ENCODE measurements around the gene AKAP6. TPM values are rescaled to one million over a fixed set of nuclear protein-coding genes. Genes with fewer than 3 reads are reported as not detected.

AKAP6 gene
- total RNA-seq, 1 experiment from 2014 or later, result 1.1 TPM

DNA sequence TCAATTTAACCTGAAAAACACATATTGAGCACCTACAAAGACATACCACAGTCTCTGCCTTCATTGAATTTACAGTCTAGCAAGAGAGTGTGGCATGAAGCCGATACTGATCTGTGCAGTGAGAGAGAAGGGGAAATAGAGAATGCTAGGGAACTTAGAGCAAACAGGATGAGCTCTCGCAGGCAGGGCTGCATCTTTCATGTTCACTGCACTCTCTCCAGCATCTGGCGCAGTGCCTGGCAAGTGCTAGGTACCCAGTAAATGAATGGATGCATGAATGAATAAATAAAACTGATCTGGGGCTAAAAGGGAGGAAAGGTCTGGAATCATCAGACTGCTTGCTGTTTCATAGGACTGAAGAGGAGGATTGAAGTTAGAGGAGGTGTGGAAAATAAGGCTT, 353.1 kb downstream of the AKAP6 start:
- H3T11ph ChIP-seq (ENCODE audit: low read length), result no peak overlapping the region
- H3K4me1 ChIP-seq (ENCODE audit: insufficient read depth, low read length), result no peaks in the 10 kb centered on the region
- no peaks in the 10 kb centered on the region for H4K20me1 ChIP-seq (ENCODE audit: control insufficient read depth, insufficient read depth, insufficient read length)
- no peaks in the 10 kb centered on the region for H3K23me2 ChIP-seq (ENCODE audit: insufficient read length, low read depth, low read length, poor library complexity, severe bottlenecking)
- no peaks in the 10 kb centered on the region for H3K79me1 ChIP-seq (ENCODE audit: insufficient read depth, low read depth, low read length, poor library complexity, severe bottlenecking)
- no peak overlapping the region for H2BK5ac ChIP-seq (ENCODE audit: insufficient read length, low read length)
- no peak overlapping the region for H2BK15ac ChIP-seq (ENCODE audit: low read depth, low read length)
- TF ChIP-seq, protein P1, sequence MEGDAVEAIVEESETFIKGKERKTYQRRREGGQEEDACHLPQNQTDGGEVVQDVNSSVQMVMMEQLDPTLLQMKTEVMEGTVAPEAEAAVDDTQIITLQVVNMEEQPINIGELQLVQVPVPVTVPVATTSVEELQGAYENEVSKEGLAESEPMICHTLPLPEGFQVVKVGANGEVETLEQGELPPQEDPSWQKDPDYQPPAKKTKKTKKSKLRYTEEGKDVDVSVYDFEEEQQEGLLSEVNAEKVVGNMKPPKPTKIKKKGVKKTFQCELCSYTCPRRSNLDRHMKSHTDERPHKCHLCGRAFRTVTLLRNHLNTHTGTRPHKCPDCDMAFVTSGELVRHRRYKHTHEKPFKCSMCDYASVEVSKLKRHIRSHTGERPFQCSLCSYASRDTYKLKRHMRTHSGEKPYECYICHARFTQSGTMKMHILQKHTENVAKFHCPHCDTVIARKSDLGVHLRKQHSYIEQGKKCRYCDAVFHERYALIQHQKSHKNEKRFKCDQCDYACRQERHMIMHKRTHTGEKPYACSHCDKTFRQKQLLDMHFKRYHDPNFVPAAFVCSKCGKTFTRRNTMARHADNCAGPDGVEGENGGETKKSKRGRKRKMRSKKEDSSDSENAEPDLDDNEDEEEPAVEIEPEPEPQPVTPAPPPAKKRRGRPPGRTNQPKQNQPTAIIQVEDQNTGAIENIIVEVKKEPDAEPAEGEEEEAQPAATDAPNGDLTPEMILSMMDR (conservative IDR thresholded peaks at IDR 0.05), result no peak
- Mint-ChIP-seq H3K9me3 (no peaks in the 10 kb centered on the region), H3K27me3 (ENCODE audit: low read depth) (no peaks in the 10 kb centered on the region), H3K27ac (no peak overlapping the region; a peak in 1 of 7 replicates), H3K4me3 (no peak overlapping the region), H3K36me3 (ENCODE audit: insufficient read depth in 1 of 3, low read depth in 3 of 3) (no peaks in the 10 kb centered on the region), H3K4me1 (peaks cover 0 to 3% of the 10 kb centered on the region in 2 experiments; a peak in 1 of 4 replicates)
- no peak overlapping the region for H3K9ac ChIP-seq (ENCODE audit: extremely low read depth, insufficient read length, low read length)
- no peak overlapping the region for H2BK120ac ChIP-seq (ENCODE audit: low read depth, low read length, poor library complexity, severe bottlenecking)
- no peak overlapping the region for H3K27ac ChIP-seq (ENCODE audit: insufficient read length, low read depth, low read length)
- H3K56ac ChIP-seq (ENCODE audit: insufficient read length, low read depth, low read length), result no peak overlapping the region
- no peak overlapping the region for H3K14ac ChIP-seq (ENCODE audit: insufficient read depth, low read length)
- H4K91ac ChIP-seq (ENCODE audit: insufficient read length, low read depth, low read length), result no peak overlapping the region
- H3K4ac ChIP-seq (ENCODE audit: low read depth, low read length), result no peak overlapping the region
- H3K27me3 ChIP-seq (ENCODE audit: insufficient read depth, low read length), result no peaks in the 10 kb centered on the region
- no peaks in the 10 kb centered on the region for H3K9me3 ChIP-seq (ENCODE audit: control insufficient read depth, low read depth, low read length)
- DNase-seq, result no peak
- H2BK12ac ChIP-seq (ENCODE audit: insufficient read length, low read depth, low read length), result no peak overlapping the region
- H3K23ac ChIP-seq (ENCODE audit: insufficient read length, low read depth, low read length), result no peak overlapping the region
- H3K79me2 ChIP-seq (ENCODE audit: insufficient read depth, low read length), result no peaks in the 10 kb centered on the region
- no peak overlapping the region for H2AFZ ChIP-seq (ENCODE audit: low read length)
- H3K4me2 ChIP-seq (ENCODE audit: insufficient read depth, insufficient read length, low read length), result no peak overlapping the region
- no peak overlapping the region for H3K18ac ChIP-seq (ENCODE audit: insufficient read length, low read depth, low read length)
- H4K5ac ChIP-seq (ENCODE audit: insufficient read length, low read depth, low read length), result no peak overlapping the region
- no CpG with 5 or more reads among the region's 3 CpGs for WGBS (ENCODE audit: extremely low coverage, insufficient read length, low lambda C conversion rate)
- no peak overlapping the region for H2BK20ac ChIP-seq (ENCODE audit: low read depth, low read length, poor library complexity, severe bottlenecking)
- no peak overlapping the region for H2AK5ac ChIP-seq (ENCODE audit: insufficient read length, low read length)
- H4K8ac ChIP-seq (replicated peaks; ENCODE audit: insufficient read length, low read depth, low read length), result no peak overlapping the region

Measured in H9 (cell line).